Endothelial cell of umbilical vein (primary cell): Measurements from ENCODE around the gene SLC34A2. TPM values are rescaled to one million over a fixed set of nuclear protein-coding genes. Genes with fewer than 3 reads are reported as not detected.

Source experiments
- BruUV-seq: library from RNA; stranded (reverse); fragments of 400-500 nt; replicated peaks from 2 replicates; lab custom pipeline; 2021; lab: Mats Ljungman, UMichigan
- CTCF ChIA-PET: fragments of 300-600, 350-600 bp; sonication (Branson Sonifier 250); formaldehyde crosslinking; loops from one replicate; lab custom pipeline; 2021; ENCODE audit warnings: antibody characterized with exemption, inconsistent platforms; lab: Charles Lee
- POLR2A ChIA-PET: fragments of 300-600, 350-600 bp; sonication (Branson Sonifier 250); formaldehyde crosslinking; loops from one replicate; lab custom pipeline; 2021; ENCODE audit warnings: antibody characterized with exemption, inconsistent platforms; lab: Charles Lee
- DNase-seq: peaks from one replicate; pipeline ENCODE4 v3.0.0-alpha.2; 2011; ENCODE audit warnings: low read depth, low spot score
- FAIRE-seq: peaks from 2 replicates; lab custom pipeline; 2011; peaks lifted over from hg19 to GRCh38; lab: Jason Lieb, UNC
- H2AFZ ChIP-seq: 2 replicates; pipeline ENCODE4 v1.6.0; 2012; ENCODE audit warnings: low read depth, low read length, control low read depth, inconsistent platforms
- H3K27ac ChIP-seq: 2 replicates; pipeline ENCODE4 v1.5.1; 2011; ENCODE audit warnings: low read depth, mild to moderate bottlenecking, control low read depth, low read length, moderate library complexity; ENCODE audit not compliant: insufficient read depth
- H3K27me3 ChIP-seq, 2 experiments: 2 replicates each; pipeline versions ENCODE4 v1.6.0 to v1.6.1; 2011; ENCODE audit warnings: low read length in 2 of 2, mixed read lengths in 1 of 2; ENCODE audit not compliant: control insufficient read depth in 2 of 2, insufficient read depth in 2 of 2
- H3K36me3 ChIP-seq, 2 experiments: 2 replicates in 1 of 2; 3 replicates in 1 of 2; pipeline ENCODE4 v1.5.1; 2011; ENCODE audit warnings: low read length in 2 of 2, mild to moderate bottlenecking in 1 of 2, moderate library complexity in 1 of 2; ENCODE audit not compliant: control insufficient read depth in 2 of 2, insufficient read depth in 2 of 2; ENCODE audit errors: extremely low read depth in 1 of 2
- H3K4me1 ChIP-seq: 3 replicates; pipeline ENCODE4 v1.5.1; 2011; ENCODE audit warnings: mild to moderate bottlenecking, low read length; ENCODE audit not compliant: control insufficient read depth, insufficient read depth; ENCODE audit errors: extremely low read depth
- H3K4me2 ChIP-seq: 2 replicates; pipeline ENCODE4 v1.6.1; 2011; ENCODE audit warnings: low read length, control low read depth, mixed read lengths; ENCODE audit not compliant: insufficient read depth
- H3K4me3 ChIP-seq, 3 experiments: fragments of 200-600 bp in 1 of 3; sonication (generic), shearing (Covaris generic) in 1 of 3; replicated peaks in 1 of 3; 2 replicates each; pipeline ENCODE4 v1.5.1; 2011 to 2016; ENCODE audit warnings: control low read depth in 3 of 3, low read length in 3 of 3, mild to moderate bottlenecking in 2 of 3, inconsistent platforms in 1 of 3, low read depth in 1 of 3, moderate library complexity in 1 of 3; ENCODE audit not compliant: insufficient read depth in 1 of 3
- H3K79me2 ChIP-seq: 2 replicates; pipeline ENCODE4 v1.6.0; 2012; ENCODE audit warnings: low read length, inconsistent platforms; ENCODE audit not compliant: control insufficient read depth, insufficient read depth
- H3K9ac ChIP-seq: replicated peaks from 2 replicates; pipeline ENCODE3; 2011; ENCODE audit warnings: low read length, control low read depth; ENCODE audit not compliant: insufficient read depth; ENCODE audit errors: extremely low read depth
- H3K9me1 ChIP-seq: replicated peaks from 3 replicates; pipeline ENCODE4 v1.6.0; 2011; ENCODE audit warnings: mild to moderate bottlenecking, low read length; ENCODE audit not compliant: control insufficient read depth, insufficient read depth; ENCODE audit errors: extremely low read depth
- H3K9me3 ChIP-seq: replicated peaks from 2 replicates; pipeline ENCODE4 v1.5.1; 2012; ENCODE audit warnings: low read length, inconsistent platforms; ENCODE audit not compliant: control insufficient read depth, insufficient read depth
- H4K20me1 ChIP-seq: replicated peaks from 2 replicates; pipeline ENCODE3; 2011; ENCODE audit warnings: mild to moderate bottlenecking, low read length; ENCODE audit not compliant: control insufficient read depth, insufficient read depth; ENCODE audit errors: extremely low read depth
- EZH2 ChIP-seq: IDR thresholded peaks from 2 replicates; pipeline ENCODE4 v1.6.1; 2012; ENCODE audit warnings: borderline replicate concordance, low read depth, mild to moderate bottlenecking, moderate library complexity, low read length, inconsistent platforms; ENCODE audit not compliant: severe bottlenecking
- FOS ChIP-seq: IDR thresholded peaks from 2 replicates; pipeline ENCODE4 v1.6.1; 2011; ENCODE audit warnings: mild to moderate bottlenecking, low read length, moderate library complexity, borderline replicate concordance; ENCODE audit not compliant: insufficient read depth
- GATA2 ChIP-seq: IDR thresholded peaks from 2 replicates; pipeline ENCODE4 v1.7.0; 2011; ENCODE audit warnings: low read depth, mild to moderate bottlenecking, moderate library complexity, mixed read lengths, low read length; ENCODE audit not compliant: insufficient read length, insufficient read depth
- JUN ChIP-seq: IDR thresholded peaks from 2 replicates; pipeline ENCODE4 v1.6.1; 2011; ENCODE audit warnings: borderline replicate concordance, low read depth; ENCODE audit not compliant: insufficient read length, insufficient read depth
- MYC ChIP-seq: IDR thresholded peaks from one replicate; pipeline ENCODE4 v1.6.1; 2011; ENCODE audit warnings: mild to moderate bottlenecking, low read depth, low read length
- POLR2A ChIP-seq: IDR thresholded peaks from 2 replicates; pipeline ENCODE4 v1.6.1; 2012; ENCODE audit warnings: low read depth, mild to moderate bottlenecking, control low read depth, low read length
- POLR2AphosphoS5 ChIP-seq: IDR thresholded peaks from 2 replicates; pipeline ENCODE4 v1.6.1; 2012; ENCODE audit warnings: low read depth, mild to moderate bottlenecking, control low read depth, low read length, moderate library complexity; ENCODE audit not compliant: insufficient read depth
- dilution Hi-C: fragments of 300-500 bp; cut with MboI; formaldehyde crosslinking; loops from one replicate; pipeline ENCODE4 v1.15.0; 2019; ENCODE audit warnings: low sequenced_read_pairs; ENCODE audit not compliant: extremely low pct_ligation_motif_present
- intact Hi-C: fragments of 100-400 bp; cut with micrococcal nuclease; formaldehyde crosslinking; loops from one replicate; pipeline ENCODE4 v1.10.0; 2022
- polyA plus RNA-seq, 4 experiments: library from polyadenylated mRNA; depleted of rRNA in 3 of 4; stranded (reverse) in 3 of 4; unstranded in 1 of 4; fragments of >200 nt; gene quantifications; 2 replicates each; pipeline versions ENCODE4 v1.2.1 to v1.2.3, GENCODE V29; 2011 to 2012; ENCODE audit warnings: missing spikeins in 1 of 4
- total RNA-seq: library from RNA; stranded (reverse); gene quantifications from 2 replicates; pipeline ENCODE4 v1.2.3, GENCODE V29; 2021
- TF ChIP-seq, protein P1 (sequence below): IDR thresholded peaks from 2 replicates; pipeline ENCODE4 v1.6.1; 2011; ENCODE audit not compliant: insufficient read depth, insufficient read length
- TF ChIP-seq, protein P2 (sequence below), 2 donors: IDR thresholded peaks; 1 replicate in 1 of 2; 2 replicates in 1 of 2; pipeline ENCODE4 v1.5.1; 2011; ENCODE audit warnings: low read length in 2 of 2, mild to moderate bottlenecking in 2 of 2, moderate library complexity in 2 of 2, control low read depth in 1 of 2, inconsistent platforms in 1 of 2, low read depth in 1 of 2; ENCODE audit not compliant: insufficient read depth in 1 of 2; ENCODE audit errors: extremely low read depth in 1 of 2

Gene SLC34A2
- total and polyA plus RNA-seq, 2 donors (not counting 3 experiments of a cell fraction or from before 2014, with no cell fraction given) = not detected

DNA sequence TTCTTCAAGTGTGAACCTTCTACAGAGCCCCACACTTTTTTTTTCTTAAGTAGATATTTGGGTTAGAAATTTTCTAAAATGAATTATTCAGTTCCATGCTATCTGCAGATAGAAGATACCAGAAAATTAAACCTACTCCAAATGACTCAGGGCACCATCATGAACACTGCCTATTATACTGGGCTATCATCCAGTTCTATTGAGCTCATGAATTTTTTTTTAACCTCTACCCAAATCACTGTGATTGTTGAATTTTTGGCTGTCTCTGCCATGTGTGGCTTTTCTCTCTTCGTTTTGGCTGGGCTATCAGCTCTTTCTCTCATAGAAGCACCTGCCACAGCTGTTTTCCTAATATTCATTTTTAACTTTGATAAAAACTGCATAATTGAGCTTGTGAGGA lies 31.0 kb upstream of the SLC34A2 start:
- Histone ChIP-seq H3K9me1 (no peaks in the 10 kb centered on the region), H3K36me3 (no peaks in the 10 kb centered on the region), H2AFZ (no peak overlapping the region), H3K27me3 (no peaks in the 10 kb centered on the region), H3K4me1 (no peaks in the 10 kb centered on the region), H3K79me2 (no peaks in the 10 kb centered on the region), H3K9ac (no peak overlapping the region), H3K4me3 (no peak overlapping the region), H3K9me3 (no peaks in the 10 kb centered on the region), H4K20me1 (no peaks in the 10 kb centered on the region), H3K4me2 (no peak overlapping the region), H3K27ac (no peak overlapping the region)
- dilution Hi-C loops (no loop called here), intact Hi-C loops (no loop called here)
- POLR2A ChIA-PET = no interaction called here
- no TSS peak for BruUV-seq
- DNase-seq (no peak), FAIRE-seq (no peak)
- CTCF ChIA-PET = interaction anchor here (0.8 to 2.1 kb wide), 4 partner anchors 16 to 184 kb away, joined by 3 to 7 read pairs (median 3); no protein-coding TSS in a partner anchor
- TF ChIP-seq, protein P1, sequence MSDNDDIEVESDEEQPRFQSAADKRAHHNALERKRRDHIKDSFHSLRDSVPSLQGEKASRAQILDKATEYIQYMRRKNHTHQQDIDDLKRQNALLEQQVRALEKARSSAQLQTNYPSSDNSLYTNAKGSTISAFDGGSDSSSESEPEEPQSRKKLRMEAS = no peak
- no peak for TF ChIP-seq JUN
- no peak for TF ChIP-seq MYC
- TF ChIP-seq FOS = no peak
- no peak for TF ChIP-seq EZH2
- no peak for TF ChIP-seq GATA2
- TF ChIP-seq, protein P2, sequence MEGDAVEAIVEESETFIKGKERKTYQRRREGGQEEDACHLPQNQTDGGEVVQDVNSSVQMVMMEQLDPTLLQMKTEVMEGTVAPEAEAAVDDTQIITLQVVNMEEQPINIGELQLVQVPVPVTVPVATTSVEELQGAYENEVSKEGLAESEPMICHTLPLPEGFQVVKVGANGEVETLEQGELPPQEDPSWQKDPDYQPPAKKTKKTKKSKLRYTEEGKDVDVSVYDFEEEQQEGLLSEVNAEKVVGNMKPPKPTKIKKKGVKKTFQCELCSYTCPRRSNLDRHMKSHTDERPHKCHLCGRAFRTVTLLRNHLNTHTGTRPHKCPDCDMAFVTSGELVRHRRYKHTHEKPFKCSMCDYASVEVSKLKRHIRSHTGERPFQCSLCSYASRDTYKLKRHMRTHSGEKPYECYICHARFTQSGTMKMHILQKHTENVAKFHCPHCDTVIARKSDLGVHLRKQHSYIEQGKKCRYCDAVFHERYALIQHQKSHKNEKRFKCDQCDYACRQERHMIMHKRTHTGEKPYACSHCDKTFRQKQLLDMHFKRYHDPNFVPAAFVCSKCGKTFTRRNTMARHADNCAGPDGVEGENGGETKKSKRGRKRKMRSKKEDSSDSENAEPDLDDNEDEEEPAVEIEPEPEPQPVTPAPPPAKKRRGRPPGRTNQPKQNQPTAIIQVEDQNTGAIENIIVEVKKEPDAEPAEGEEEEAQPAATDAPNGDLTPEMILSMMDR (IDR thresholded peaks at IDR 0.05; ENCODE audit: extremely low read depth in 1 of 2, insufficient read depth in 1 of 2, low read depth in 1 of 2, low read length in 2 of 2) = no peak
- no peak for TF ChIP-seq POLR2A
- no peak for TF ChIP-seq POLR2AphosphoS5
